ENCODE data around the gene ARFGEF3. TPM values are rescaled to one million over a fixed set of nuclear protein-coding genes. Genes with fewer than 3 reads are reported as not detected.

ARFGEF3 gene
- total and polyA plus RNA-seq, 2 donors (not counting 1 experiment from before 2014, with no cell fraction given), result not detected

DNA sequence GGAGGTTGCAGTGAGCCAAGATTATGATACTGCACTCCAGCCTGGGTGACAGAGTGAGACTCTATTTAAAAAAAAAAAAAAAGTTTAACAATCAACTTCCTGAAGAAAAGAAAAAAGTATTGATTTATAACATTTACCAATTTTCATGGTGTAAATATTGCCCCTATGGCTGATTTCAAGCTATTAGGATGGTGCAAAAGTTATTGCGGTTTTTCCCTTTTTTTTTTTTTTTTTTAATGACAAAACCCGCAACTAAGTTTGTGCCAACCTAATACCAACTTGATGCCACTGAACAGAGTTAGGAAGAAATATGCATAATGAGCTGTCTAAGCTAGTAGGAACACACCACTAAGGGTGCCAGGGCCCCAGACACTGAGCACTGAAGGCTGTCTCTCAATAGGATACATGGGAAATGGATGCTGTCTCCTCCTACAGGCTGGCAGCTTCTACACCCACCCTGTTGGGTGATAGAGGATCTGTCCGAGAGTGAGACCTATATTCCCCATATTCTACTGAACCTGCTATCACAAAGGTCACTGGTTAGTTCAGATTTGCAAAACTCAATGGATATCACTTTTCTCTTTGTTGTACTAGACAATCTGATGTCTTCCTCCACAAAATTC is 48.0 kb upstream of the ARFGEF3 start:
- peaks cover 5% of the 10 kb centered on the region for H3K4me1 Mint-ChIP-seq
- ChIA-PET POLR2A (no interaction called here), CTCF (interaction anchor here (0.6 to 5.7 kb wide), 13 partner anchors 8 to 1843 kb away, joined by 3 to 146 read pairs (median 6); partner anchors contain the start of gene PERP)
- no peak overlapping the region for H3K27ac ChIP-seq (ENCODE audit: low read length in 2 of 2)
- no peaks in the 10 kb centered on the region for H3K79me2 ChIP-seq (ENCODE audit: control insufficient read depth, insufficient read depth, low read length)
- peaks cover 37% of the 10 kb centered on the region for H3K27me3 Mint-ChIP-seq
- intact Hi-C loops (cut with micrococcal nuclease), result no loop called here
- H3K36me3 ChIP-seq (replicated peaks in 1 of 2; ENCODE audit: control extremely low read depth in 1 of 2, control insufficient read depth in 1 of 2, extremely low read depth in 1 of 2, insufficient read depth in 2 of 2, low read length in 1 of 2), result no peaks in the 10 kb centered on the region
- no peak for DNase-seq
- no CpG with 5 or more reads among the region's 3 CpGs for WGBS (ENCODE audit: insufficient coverage)
- no peak for TF ChIP-seq EZH2 (IDR thresholded peaks at IDR 0.05; ENCODE audit: borderline replicate concordance, insufficient read depth, low read depth, low read length, poor library complexity, severe bottlenecking)
- TF ChIP-seq, protein P1, sequence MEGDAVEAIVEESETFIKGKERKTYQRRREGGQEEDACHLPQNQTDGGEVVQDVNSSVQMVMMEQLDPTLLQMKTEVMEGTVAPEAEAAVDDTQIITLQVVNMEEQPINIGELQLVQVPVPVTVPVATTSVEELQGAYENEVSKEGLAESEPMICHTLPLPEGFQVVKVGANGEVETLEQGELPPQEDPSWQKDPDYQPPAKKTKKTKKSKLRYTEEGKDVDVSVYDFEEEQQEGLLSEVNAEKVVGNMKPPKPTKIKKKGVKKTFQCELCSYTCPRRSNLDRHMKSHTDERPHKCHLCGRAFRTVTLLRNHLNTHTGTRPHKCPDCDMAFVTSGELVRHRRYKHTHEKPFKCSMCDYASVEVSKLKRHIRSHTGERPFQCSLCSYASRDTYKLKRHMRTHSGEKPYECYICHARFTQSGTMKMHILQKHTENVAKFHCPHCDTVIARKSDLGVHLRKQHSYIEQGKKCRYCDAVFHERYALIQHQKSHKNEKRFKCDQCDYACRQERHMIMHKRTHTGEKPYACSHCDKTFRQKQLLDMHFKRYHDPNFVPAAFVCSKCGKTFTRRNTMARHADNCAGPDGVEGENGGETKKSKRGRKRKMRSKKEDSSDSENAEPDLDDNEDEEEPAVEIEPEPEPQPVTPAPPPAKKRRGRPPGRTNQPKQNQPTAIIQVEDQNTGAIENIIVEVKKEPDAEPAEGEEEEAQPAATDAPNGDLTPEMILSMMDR (IDR thresholded peaks at IDR 0.05), result no peak
- H3K27ac Mint-ChIP-seq, result no peak overlapping the region
- H3K4me3 ChIP-seq (ENCODE audit: control extremely low read depth in 1 of 5, extremely low read depth in 1 of 5, insufficient read depth in 1 of 5, low read depth in 2 of 5, low read length in 4 of 5), result no peak overlapping the region
- H3K4me1 ChIP-seq (ENCODE audit: control insufficient read depth in 2 of 2, insufficient read depth in 2 of 2, low read length in 2 of 2), result peaks cover 0 to 6% of the 10 kb centered on the region in 2 donors
- no peaks in the 10 kb centered on the region for H4K20me1 ChIP-seq (ENCODE audit: control insufficient read depth, insufficient read depth, low read length, poor library complexity, severe bottlenecking)
- H3K9me3 Mint-ChIP-seq (ENCODE audit: insufficient read depth), result no peaks in the 10 kb centered on the region
- ATAC-seq (ENCODE audit: low read depth), result no peak
- no peak overlapping the region for H3K4me2 ChIP-seq (replicated peaks; ENCODE audit: low read depth, low read length, poor library complexity, severe bottlenecking)
- H3K4me3 Mint-ChIP-seq, result no peak overlapping the region
- no peak overlapping the region for H2AFZ ChIP-seq (ENCODE audit: insufficient read depth, low read depth, low read length, poor library complexity, severe bottlenecking)
- H3K9me3 ChIP-seq (ENCODE audit: control extremely low read depth in 1 of 3, control insufficient read depth in 2 of 3, insufficient read depth in 1 of 3, low read length in 2 of 3), result no peaks in the 10 kb centered on the region
- H3K27me3 ChIP-seq (replicated peaks in 1 of 4; ENCODE audit: control extremely low read depth in 1 of 4, control insufficient read depth in 3 of 4, insufficient read depth in 4 of 4, low read length in 3 of 4), result peaks cover 0 to 6% (median 5%) of the 10 kb centered on the region in 4 experiments
- H3K9ac ChIP-seq (ENCODE audit: low read length), result no peak overlapping the region

DNA sequence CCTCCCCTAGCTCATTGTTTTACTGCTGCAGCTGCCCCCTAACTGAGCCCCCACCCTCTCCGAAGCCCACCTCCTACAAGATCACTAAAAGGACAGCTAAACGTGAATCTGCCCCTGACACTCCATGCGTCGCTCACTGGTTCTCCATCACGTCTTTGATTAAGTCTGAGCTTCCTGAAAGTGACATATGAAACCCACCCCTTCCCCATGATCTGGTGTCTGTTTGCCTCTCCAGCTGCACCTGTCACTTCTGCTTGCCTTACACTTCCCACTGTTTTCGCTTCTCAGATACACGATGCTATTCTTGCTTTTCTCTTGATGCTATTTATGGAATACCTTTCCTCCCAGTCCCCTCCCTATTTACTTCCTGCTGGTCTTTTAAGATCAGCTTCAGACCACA is 46.5 kb upstream of the ARFGEF3 start:
- intact Hi-C loops (cut with micrococcal nuclease), result loop anchor here (5.0 kb wide), 1 partner anchor 577 kb away; no protein-coding TSS in a partner anchor
- no peak overlapping the region for H3K4me2 ChIP-seq (replicated peaks; ENCODE audit: low read depth, low read length, poor library complexity, severe bottlenecking)
- H3K27ac Mint-ChIP-seq, result no peak overlapping the region

More for the DNA sequence above, 46.5 kb upstream of the ARFGEF3 start:
- DNase-seq (no peak), ATAC-seq (ENCODE audit: low read depth) (no peak)
- Mint-ChIP-seq H3K27me3 (peaks cover 37% of the 10 kb centered on the region), H3K4me1 (peaks cover 2% of the 10 kb centered on the region), H3K4me3 (no peak overlapping the region), H3K9me3 (ENCODE audit: insufficient read depth) (no peaks in the 10 kb centered on the region)
- H3K79me2 ChIP-seq (ENCODE audit: control insufficient read depth, insufficient read depth, low read length), result no peaks in the 10 kb centered on the region
- H3K4me3 ChIP-seq (ENCODE audit: control extremely low read depth in 1 of 5, extremely low read depth in 1 of 5, insufficient read depth in 1 of 5, low read depth in 2 of 5, low read length in 4 of 5), result no peak overlapping the region
- no peak overlapping the region for H3K9ac ChIP-seq (ENCODE audit: low read length)
- H3K36me3 ChIP-seq (replicated peaks in 1 of 2; ENCODE audit: control extremely low read depth in 1 of 2, control insufficient read depth in 1 of 2, extremely low read depth in 1 of 2, insufficient read depth in 2 of 2, low read length in 1 of 2), result no peaks in the 10 kb centered on the region
- H3K27ac ChIP-seq (ENCODE audit: low read length in 2 of 2), result no peak overlapping the region
- 15% methylated on average over 7 of the region's 7 CpGs for WGBS (ENCODE audit: insufficient coverage)
- H3K27me3 ChIP-seq (replicated peaks in 1 of 4; ENCODE audit: control extremely low read depth in 1 of 4, control insufficient read depth in 3 of 4, insufficient read depth in 4 of 4, low read length in 3 of 4), result peaks cover 0 to 6% (median 0%) of the 10 kb centered on the region in 4 experiments
- ChIA-PET POLR2A (interaction anchor here (0.6 to 0.7 kb wide), 2 partner anchors 473 to 701 kb away, joined by 3 to 4 read pairs; no protein-coding TSS in a partner anchor), CTCF (interaction anchor here (0.6 to 5.7 kb wide), 24 partner anchors 10 to 1249 kb away, joined by 3 to 146 read pairs (median 8); partner anchors contain the start of genes HEBP2 and PERP)
- no peaks in the 10 kb centered on the region for H3K9me3 ChIP-seq (ENCODE audit: control extremely low read depth in 1 of 3, control insufficient read depth in 2 of 3, insufficient read depth in 1 of 3, low read length in 2 of 3)
- peaks cover 0 to 6% of the 10 kb centered on the region in 2 donors for H3K4me1 ChIP-seq (ENCODE audit: control insufficient read depth in 2 of 2, insufficient read depth in 2 of 2, low read length in 2 of 2)
- H2AFZ ChIP-seq (ENCODE audit: insufficient read depth, low read depth, low read length, poor library complexity, severe bottlenecking), result no peak overlapping the region
- TF ChIP-seq, protein P1 (IDR thresholded peaks at IDR 0.05), result no peak
- no peak for TF ChIP-seq EZH2 (IDR thresholded peaks at IDR 0.05; ENCODE audit: borderline replicate concordance, insufficient read depth, low read depth, low read length, poor library complexity, severe bottlenecking)
- H4K20me1 ChIP-seq (ENCODE audit: control insufficient read depth, insufficient read depth, low read length, poor library complexity, severe bottlenecking), result no peaks in the 10 kb centered on the region
